A673 (cell line): ENCODE measurements around the gene NHLRC4. TPM values are rescaled to one million over a fixed set of nuclear protein-coding genes. Genes with fewer than 3 reads are reported as not detected.

Source experiments
- Bru-seq: library from RNA; stranded (reverse); fragments of 400-500 nt; gene quantifications from one replicate; lab custom pipeline; 2021; lab: Mats Ljungman, UMichigan
- BruChase-seq, 2 experiments: library from RNA; stranded (reverse); fragments of 400-500 nt; gene quantifications; one replicate each; lab custom pipeline; 2021; lab: Mats Ljungman, UMichigan
- BruUV-seq: library from RNA; stranded (reverse); fragments of 400-500 nt; replicated peaks from 2 replicates; lab custom pipeline; 2021; lab: Mats Ljungman, UMichigan
- CTCF ChIA-PET: fragments of 300-600 bp; sonication (Branson Sonifier 250); formaldehyde crosslinking; loops from one replicate; lab custom pipeline; 2022; ENCODE audit warnings: antibody characterized with exemption; lab: Charles Lee
- POLR2A ChIA-PET: fragments of 300-600 bp; sonication (Branson Sonifier 250); formaldehyde crosslinking; loops from one replicate; lab custom pipeline; 2022; ENCODE audit warnings: antibody characterized with exemption; ENCODE audit not compliant: low non-redundant PET; lab: Charles Lee
- DNase-seq: peaks from one replicate; pipeline ENCODE4 v3.0.0-alpha.2; 2015; ENCODE audit warnings: low spot score
- H3K27ac ChIP-seq: fragments of 200-600 bp; sonication (generic); 2 replicates; pipeline ENCODE4 v1.5.1; 2016; ENCODE audit warnings: mixed run types, low read depth, mild to moderate bottlenecking, mixed read lengths, antibody characterized with exemption, low read length; ENCODE audit not compliant: poor library complexity, severe bottlenecking
- H3K27me3 ChIP-seq: fragments of 200-600 bp; sonication (generic); replicated peaks from 2 replicates; pipeline ENCODE4 v1.6.1; 2017; ENCODE audit warnings: mixed run types, low read depth, mild to moderate bottlenecking, mixed read lengths, antibody characterized with exemption, low read length; ENCODE audit not compliant: insufficient read depth, poor library complexity
- H3K36me3 ChIP-seq: fragments of 200-600 bp; sonication (generic); 2 replicates; pipeline ENCODE4 v1.6.1; 2016; ENCODE audit warnings: mixed run types, mild to moderate bottlenecking, mixed read lengths, antibody characterized with exemption, low read length; ENCODE audit not compliant: insufficient read depth, poor library complexity, severe bottlenecking
- H3K4me1 ChIP-seq: fragments of 200-600 bp; sonication (generic); 2 replicates; pipeline ENCODE4 v1.6.1; 2017; ENCODE audit warnings: mixed run types, mild to moderate bottlenecking, mixed read lengths, antibody characterized with exemption, low read length; ENCODE audit not compliant: insufficient read depth, poor library complexity, severe bottlenecking
- H3K4me3 ChIP-seq: fragments of 200-600 bp; sonication (generic); 2 replicates; pipeline ENCODE4 v1.5.1; 2016; ENCODE audit warnings: low read depth, mixed run types, mild to moderate bottlenecking, mixed read lengths, low read length; ENCODE audit not compliant: poor library complexity, severe bottlenecking
- H3K9me3 ChIP-seq: fragments of 200-600 bp; sonication (generic); 2 replicates; pipeline ENCODE4 v1.6.1; 2016; ENCODE audit warnings: mixed run types, low read depth, mild to moderate bottlenecking, mixed read lengths, antibody characterized with exemption, low read length; ENCODE audit not compliant: poor library complexity, severe bottlenecking
- EZH2 ChIP-seq: fragments of 200-600 bp; sonication (generic); IDR thresholded peaks from 2 replicates; pipeline ENCODE4 v1.6.1; 2017; ENCODE audit warnings: borderline replicate concordance, low read depth, mild to moderate bottlenecking, mixed read lengths, antibody characterized with exemption, low read length; ENCODE audit not compliant: poor library complexity, severe bottlenecking
- intact Hi-C: fragments of 100-400 bp; cut with micrococcal nuclease; formaldehyde crosslinking; loops from one replicate; pipeline ENCODE4 v1.10.0; 2022; ENCODE audit not compliant: unreplicated experiment
- long read RNA-seq: library from polyadenylated mRNA; stranded (forward); transcript quantifications from one replicate; pipeline ENCODE4 v2.0.0, GENCODE V29; 2022
- total RNA-seq: library from RNA; stranded (reverse); gene quantifications from 2 replicates; pipeline ENCODE4 v1.2.3, GENCODE V29; 2021
- TF ChIP-seq, protein P1 (sequence below): fragments of 300-800, 200-600 bp; sonication (generic); conservative IDR thresholded peaks from 2 replicates; pipeline ENCODE4 v1.5.1; 2017; ENCODE audit warnings: low read depth, mild to moderate bottlenecking, antibody characterized with exemption, low read length, moderate library complexity, mixed read lengths

NHLRC4 gene, protein sequence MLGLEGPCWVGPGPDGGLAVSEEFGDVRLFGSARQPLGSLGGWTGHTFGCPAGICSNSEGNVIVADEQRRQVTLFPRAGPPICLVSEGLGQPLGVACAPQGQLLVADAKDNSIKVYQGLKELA
- total RNA-seq (0.21 and 0.52 TPM in 2 replicates), Bru-seq, nascent RNA (not detected), BruChase-seq, experiment 1, labeled RNA remaining after a 2-hour chase (percentile 19 among the genes with signal in this experiment), BruChase-seq, experiment 2, labeled RNA remaining after a 6-hour chase (percentile 13 among the genes with signal in this experiment)
- long read RNA-seq = 0 reads

DNA sequence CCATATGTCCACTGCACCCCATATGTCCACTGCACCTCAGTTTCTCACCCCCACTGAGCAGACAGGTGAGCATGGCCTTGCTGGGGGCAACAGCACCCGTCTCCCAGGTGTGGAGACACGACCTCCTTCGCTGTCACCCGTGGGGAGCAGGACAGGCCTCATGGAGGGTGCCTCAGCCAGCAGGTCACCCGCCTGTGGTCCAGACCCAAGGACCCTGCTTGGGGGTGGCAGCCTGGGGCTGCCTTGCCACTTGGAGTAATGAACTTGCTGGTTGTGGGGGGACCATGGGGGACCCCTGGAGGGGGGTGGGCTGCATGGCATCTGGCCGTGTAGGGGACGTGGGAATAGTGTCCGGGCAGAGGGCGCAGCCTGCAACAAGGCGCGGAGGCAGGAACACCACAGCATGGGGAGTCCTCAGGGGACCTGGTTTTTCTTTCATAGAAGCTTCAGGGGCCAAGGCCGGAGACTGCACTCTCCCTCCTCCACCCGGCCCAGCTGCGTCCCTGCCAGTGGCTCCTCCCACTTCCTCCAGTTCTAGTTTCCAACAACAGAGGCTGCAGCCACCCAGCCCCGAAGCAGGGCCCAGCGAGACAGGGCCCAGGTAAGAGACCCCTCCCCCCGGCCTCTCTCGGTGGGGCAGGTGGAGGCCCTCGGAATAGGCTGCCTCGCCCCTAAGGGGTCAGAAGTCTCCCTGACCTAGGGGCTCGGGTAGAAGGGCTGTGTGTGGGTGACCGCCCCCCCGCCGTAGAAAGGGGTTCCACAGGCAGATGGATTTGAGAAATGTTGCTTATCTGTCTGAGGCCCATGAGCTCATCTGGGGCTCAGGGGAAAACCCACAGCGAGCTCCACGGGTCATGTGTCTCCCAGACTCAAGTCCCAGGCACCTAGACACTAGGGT lies at the start of gene NHLRC4:
Gene NHLRC4 (plus strand): TSS at position 531 of the 898 bp plus-strand sequence. CDS start 1,043 bp downstream, outside the sequence.
- intact Hi-C loops = no loop called here
- H3K4me1 ChIP-seq = peaks cover 11% of the 10 kb centered on the region
- H3K27me3 ChIP-seq = peaks cover 10% of the 10 kb centered on the region
- H3K27ac ChIP-seq = peak within 1 kb of the TSS; percentile 50
- no peak within 1 kb of the TSS for H3K4me3 ChIP-seq
- no TSS peak for BruUV-seq
- no peaks in the 10 kb centered on the region for H3K9me3 ChIP-seq
- DNase-seq = peak; percentile 63
- no peaks in the 10 kb centered on the region for H3K36me3 ChIP-seq
- ChIA-PET POLR2A (interaction anchor here (0.6 kb wide), 1 partner anchor 287 kb away, joined by 4 read pairs; no protein-coding TSS in a partner anchor), CTCF (no interaction called here)
- no peak for TF ChIP-seq EZH2
- TF ChIP-seq, protein P1, sequence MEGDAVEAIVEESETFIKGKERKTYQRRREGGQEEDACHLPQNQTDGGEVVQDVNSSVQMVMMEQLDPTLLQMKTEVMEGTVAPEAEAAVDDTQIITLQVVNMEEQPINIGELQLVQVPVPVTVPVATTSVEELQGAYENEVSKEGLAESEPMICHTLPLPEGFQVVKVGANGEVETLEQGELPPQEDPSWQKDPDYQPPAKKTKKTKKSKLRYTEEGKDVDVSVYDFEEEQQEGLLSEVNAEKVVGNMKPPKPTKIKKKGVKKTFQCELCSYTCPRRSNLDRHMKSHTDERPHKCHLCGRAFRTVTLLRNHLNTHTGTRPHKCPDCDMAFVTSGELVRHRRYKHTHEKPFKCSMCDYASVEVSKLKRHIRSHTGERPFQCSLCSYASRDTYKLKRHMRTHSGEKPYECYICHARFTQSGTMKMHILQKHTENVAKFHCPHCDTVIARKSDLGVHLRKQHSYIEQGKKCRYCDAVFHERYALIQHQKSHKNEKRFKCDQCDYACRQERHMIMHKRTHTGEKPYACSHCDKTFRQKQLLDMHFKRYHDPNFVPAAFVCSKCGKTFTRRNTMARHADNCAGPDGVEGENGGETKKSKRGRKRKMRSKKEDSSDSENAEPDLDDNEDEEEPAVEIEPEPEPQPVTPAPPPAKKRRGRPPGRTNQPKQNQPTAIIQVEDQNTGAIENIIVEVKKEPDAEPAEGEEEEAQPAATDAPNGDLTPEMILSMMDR = no peak

DNA sequence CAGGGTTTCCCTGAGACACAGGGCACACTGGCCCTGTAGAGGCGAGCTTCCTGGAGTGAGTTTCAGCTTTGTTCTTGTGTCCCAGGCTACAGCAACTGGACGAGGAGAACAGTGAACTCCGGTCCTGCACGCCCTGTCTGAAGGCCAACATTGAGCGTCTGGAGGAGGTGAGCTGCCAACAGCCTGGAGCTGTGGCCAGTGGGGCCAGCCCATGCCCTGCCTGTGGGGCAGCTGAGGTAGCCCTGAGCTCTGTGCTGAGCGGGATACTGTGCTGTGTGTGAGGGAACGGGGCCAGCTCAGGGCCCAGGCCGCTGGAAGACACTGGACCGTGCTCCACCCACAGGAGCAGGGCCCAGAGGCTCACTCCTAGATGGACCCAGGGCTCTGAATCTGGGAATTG lies 47.9 kb upstream of the NHLRC4 start:
- intact Hi-C loops = no loop called here
- peaks cover 13% of the 10 kb centered on the region for H3K36me3 ChIP-seq
- DNase-seq = no peak
- no peak for TF ChIP-seq EZH2
- TF ChIP-seq, protein P1 = no peak
- H3K4me1 ChIP-seq = no peaks in the 10 kb centered on the region
- ChIA-PET POLR2A (no interaction called here), CTCF (no interaction called here)
- H3K4me3 ChIP-seq = no peak overlapping the region
- H3K27me3 ChIP-seq = no peaks in the 10 kb centered on the region
- H3K27ac ChIP-seq = no peak overlapping the region
- no peaks in the 10 kb centered on the region for H3K9me3 ChIP-seq
- no TSS peak for BruUV-seq

DNA sequence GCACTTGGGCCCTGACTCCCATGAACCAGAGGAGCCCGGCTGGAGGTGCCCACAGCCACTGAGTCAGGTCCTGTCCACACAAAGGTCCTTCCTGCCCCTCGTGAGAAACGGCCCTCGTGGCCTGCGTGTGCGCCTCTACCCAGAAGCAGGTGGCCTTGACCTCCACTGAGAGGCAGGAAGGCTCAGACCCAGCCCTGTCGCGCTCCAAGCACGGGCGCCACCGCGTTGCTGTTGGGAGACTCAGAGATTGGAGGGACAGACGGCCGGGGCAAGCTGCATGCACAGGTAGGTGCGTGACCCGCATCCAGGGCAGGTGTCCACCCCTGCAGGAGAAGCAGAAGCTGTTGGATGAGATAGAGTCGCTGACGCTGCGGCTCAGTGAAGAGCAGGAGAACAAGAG lies 47.4 kb upstream of the NHLRC4 start:
- no peaks in the 10 kb centered on the region for H3K4me1 ChIP-seq
- H3K36me3 ChIP-seq = peaks cover 13% of the 10 kb centered on the region
- H3K27ac ChIP-seq = no peak overlapping the region
- CTCF ChIA-PET = no interaction called here
- DNase-seq = no peak
- no peak overlapping the region for H3K4me3 ChIP-seq
- TF ChIP-seq EZH2 = no peak
- TF ChIP-seq, protein P1 = no peak
- no peaks in the 10 kb centered on the region for H3K9me3 ChIP-seq
- intact Hi-C loops = no loop called here
- BruUV-seq = no TSS peak
- POLR2A ChIA-PET = no interaction called here
- H3K27me3 ChIP-seq = no peaks in the 10 kb centered on the region
